Activated CD8-positive, alpha-beta memory T cell treated with anti-CD3 and anti-CD28 coated beads, Interleukin-2, amount 50 U/mL, for 1 hour (primary cell): ENCODE data around the gene LILRA6.
"Not testable (repeated sequence)": the region's sequence is repeated elsewhere in the genome, so short reads cannot be mapped to it uniquely, and the experiment has no call there.

Experiments used
- DNase-seq: peaks from one replicate; pipeline ENCODE4 v3.0.0-alpha.2; 2020; ENCODE audit errors: extremely low read depth

The LILRA6 gene

GRCh38 chr19:54207983-54208783 lies 34.4 kb downstream of the LILRA6 start:
- no peak for DNase-seq

- no peak for DNase-seq
Observed at GRCh38 chr19:54207676-54207982, 35.0 kb downstream of the LILRA6 start.

GRCh38 chr19:54207193-54207592 lies 35.4 kb downstream of the LILRA6 start:
- not testable (repeated sequence) for DNase-seq

GRCh38 chr19:54206831-54207177 lies 35.8 kb downstream of the LILRA6 start:
- DNase-seq = no peak

GRCh38 chr19:54206030-54206830 lies 36.4 kb downstream of the LILRA6 start:
- DNase-seq = no peak

GRCh38 chr19:54204767-54205468 lies 37.7 kb downstream of the LILRA6 start:
- no peak for DNase-seq

- no peak for DNase-seq
Observed at GRCh38 chr19:54203151-54203611, 39.4 kb downstream of the LILRA6 start.

GRCh38 chr19:54201980-54202379 lies 40.6 kb downstream of the LILRA6 start:
- DNase-seq = no peak

GRCh38 chr19:54201172-54201701 lies 41.4 kb downstream of the LILRA6 start:
- no peak for DNase-seq

GRCh38 chr19:54199401-54199800 lies 43.2 kb downstream of the LILRA6 start:
- DNase-seq = no peak

- DNase-seq = no peak
Observed at GRCh38 chr19:54197121-54197520, 45.5 kb downstream of the LILRA6 start.

- DNase-seq = no peak
Observed at GRCh38 chr19:54196536-54196935, 46.1 kb downstream of the LILRA6 start.

GRCh38 chr19:54194463-54194862 lies 48.1 kb downstream of the LILRA6 start:
- DNase-seq = not testable (repeated sequence)

GRCh38 chr19:54193011-54193410 lies 49.6 kb downstream of the LILRA6 start:
- no peak for DNase-seq

- DNase-seq = no peak
Observed at GRCh38 chr19:54191811-54192453, 50.7 kb downstream of the LILRA6 start.

GRCh38 chr19:54191011-54191810 lies 51.4 kb downstream of the LILRA6 start, which contains the start of gene TSEN34:
Gene TSEN34 (plus strand): TSS chr19:54191308. CDS start chr19:54191365, 57 bp downstream.
- DNase-seq = peak; percentile 55

- peak; percentile 100 for DNase-seq
Observed at GRCh38 chr19:54190503-54191010, 52.0 kb downstream of the LILRA6 start.

- DNase-seq = peak; percentile 100
Observed at GRCh38 chr19:54189735-54190502, 52.7 kb downstream of the LILRA6 start.

GRCh38 chr19:54189145-54189734 lies 53.4 kb downstream of the LILRA6 start, which contains the start of gene MBOAT7:
Gene MBOAT7 (minus strand): TSS chr19:54189580. CDS start chr19:54188508, 1,072 bp downstream.
- no peak for DNase-seq
